K562 (cell line): ENCODE data around the gene RUNDC1. TPM values are rescaled to one million over a fixed set of nuclear protein-coding genes. Genes with fewer than 3 reads are reported as not detected.

Experiments
- ATAC-seq: fragments of 200-7000 bp; cut with Tn5 transposase; 3 replicates; pipeline ENCODE4 v1.9.1; 2020; ENCODE audit warnings: moderate library complexity
- BruUV-seq: library from RNA; stranded (reverse); fragments of 400-500 nt; replicated peaks from 2 replicates; lab custom pipeline; 2021; lab: Mats Ljungman, UMichigan
- CTCF ChIA-PET: fragments of 300-600 bp; formaldehyde crosslinking; extraction: SDS; loops from one replicate; lab custom pipeline; 2021; ENCODE audit warnings: low intra/inter-chr PET ratio; lab: Yijun Ruan, JAX
- POLR2A ChIA-PET: fragments of 300-600, 350-650 bp; sonication (Branson Sonifier 250); formaldehyde crosslinking; extraction: SDS; loops from one replicate; lab custom pipeline; 2021; ENCODE audit warnings: antibody characterized with exemption, inconsistent platforms; lab: Yijun Ruan, JAX
- DNase-seq, 4 experiments: peaks; one replicate each; pipeline versions ENCODE4 v3.0.0 to v3.0.0-alpha.2; 2011 to 2018; ENCODE audit warnings: low spot score in 3 of 4, mixed read lengths in 3 of 4; ENCODE audit errors: extremely low read depth in 1 of 4
- FAIRE-seq: peaks from 2 replicates; lab custom pipeline; 2011; peaks lifted over from hg19 to GRCh38; lab: Jason Lieb, UNC
- H2AFZ ChIP-seq: 2 replicates; pipeline ENCODE4 v1.6.0; 2011; ENCODE audit warnings: low read depth, low read length, control low read depth, inconsistent platforms
- H3K27ac ChIP-seq: fragments of 200-600 bp; 3 replicates; pipeline ENCODE4 v1.8.0; 2011; ENCODE audit warnings: low read depth, mild to moderate bottlenecking, control low read depth, inconsistent platforms, low read length, moderate library complexity, mixed read lengths; ENCODE audit errors: extremely low read depth
- H3K27me3 ChIP-seq, 2 experiments: fragments of 300-600 bp in 1 of 2; 2 replicates in 1 of 2; 3 replicates in 1 of 2; pipeline versions ENCODE4 v1.6.0 to v1.8.0; 2011; ENCODE audit warnings: inconsistent platforms in 2 of 2, low read length in 2 of 2, mild to moderate bottlenecking in 1 of 2, mixed read lengths in 1 of 2, moderate library complexity in 1 of 2; ENCODE audit not compliant: control insufficient read depth in 2 of 2, insufficient read depth in 2 of 2
- H3K36me3 ChIP-seq: fragments of 300-600 bp; 3 replicates; pipeline ENCODE4 v1.8.0; 2011; ENCODE audit warnings: mild to moderate bottlenecking, low read length, inconsistent platforms; ENCODE audit not compliant: control insufficient read depth, insufficient read depth
- H3K4me1 ChIP-seq, 2 experiments: fragments of 200-600 bp in 1 of 2; replicated peaks in 1 of 2; 2 replicates in 1 of 2; 3 replicates in 1 of 2; pipeline versions ENCODE4 v1.5.1 to v1.8.0; 2011; ENCODE audit warnings: inconsistent platforms in 2 of 2, low read length in 2 of 2, mild to moderate bottlenecking in 1 of 2, mixed read lengths in 1 of 2, moderate library complexity in 1 of 2; ENCODE audit not compliant: control insufficient read depth in 2 of 2, insufficient read depth in 2 of 2
- H3K4me2 ChIP-seq: 2 replicates; pipeline ENCODE4 v1.6.1; 2011; ENCODE audit warnings: low read length, control low read depth, inconsistent platforms, mixed read lengths; ENCODE audit not compliant: insufficient read depth
- H3K4me3 ChIP-seq: fragments of 200-600 bp; sonication (generic), shearing (Covaris generic); 2 replicates; pipeline ENCODE4 v1.5.1; 2016; ENCODE audit warnings: control low read depth, inconsistent platforms
- H3K79me2 ChIP-seq: fragments of 200-600 bp; 3 replicates; pipeline ENCODE4 v1.8.0; 2011; ENCODE audit warnings: low read length, inconsistent platforms; ENCODE audit not compliant: control insufficient read depth, insufficient read depth
- H3K9ac ChIP-seq, 2 experiments: 2 replicates each; pipeline versions ENCODE4 v1.6.0 to v1.6.1; 2011; ENCODE audit warnings: low read depth in 2 of 2, low read length in 2 of 2, control low read depth in 1 of 2, inconsistent platforms in 1 of 2, mild to moderate bottlenecking in 1 of 2, mixed read lengths in 1 of 2; ENCODE audit not compliant: insufficient read depth in 1 of 2
- H3K9me1 ChIP-seq: one replicate; pipeline ENCODE4 v1.6.0; 2011; ENCODE audit warnings: inconsistent platforms, mild to moderate bottlenecking, low read length, moderate library complexity; ENCODE audit not compliant: control insufficient read depth, insufficient read depth
- H3K9me3 ChIP-seq: replicated peaks from 2 replicates; pipeline ENCODE4 v1.5.1; 2011; ENCODE audit warnings: low read depth, low read length, inconsistent platforms; ENCODE audit not compliant: control insufficient read depth, insufficient read depth
- H4K20me1 ChIP-seq: replicated peaks from 2 replicates; pipeline ENCODE4 v1.6.1; 2011; ENCODE audit warnings: low read length, inconsistent platforms, mixed read lengths; ENCODE audit not compliant: control insufficient read depth, insufficient read depth
- CBFA2T3 ChIP-seq: fragments of 450-650 bp; IDR thresholded peaks from 2 replicates; pipeline ENCODE4 v1.6.1; 2017
- ELF2 ChIP-seq: fragments of 250-450 bp; sonication (Bioruptor Pico); IDR thresholded peaks from 2 replicates; pipeline ENCODE4 v1.5.0; 2021; ENCODE audit warnings: mild to moderate bottlenecking
- FOXK1 ChIP-seq: sonication (generic); formaldehyde crosslinking; IDR thresholded peaks from 2 replicates; pipeline ENCODE4 v1.8.0; 2022; ENCODE audit warnings: missing genetic modification reagents, mild to moderate bottlenecking, borderline replicate concordance
- FOXK2 ChIP-seq, 2 experiments: fragments of 450-650 bp; IDR thresholded peaks in 1 of 2; conservative IDR thresholded peaks in 1 of 2; 2 replicates each; pipeline ENCODE4 v1.6.1; 2016; ENCODE audit warnings: low read depth in 2 of 2, mild to moderate bottlenecking in 1 of 2
- ILK ChIP-seq: fragments of 450-650 bp; IDR thresholded peaks from 2 replicates; pipeline ENCODE4 v1.6.1; 2016; ENCODE audit warnings: missing genetic modification characterization, low read depth, mild to moderate bottlenecking, missing compliant biosample characterization, moderate library complexity, borderline replicate concordance
- LCOR ChIP-seq: sonication (generic); formaldehyde crosslinking; IDR thresholded peaks from 2 replicates; pipeline ENCODE4 v1.8.0; 2022; ENCODE audit warnings: mild to moderate bottlenecking, missing genetic modification reagents
- RBFOX2 ChIP-seq: fragments of 200-400 bp; formaldehyde crosslinking; IDR thresholded peaks from 2 replicates; pipeline ENCODE4 v1.6.1; 2017; ENCODE audit warnings: low read depth, mild to moderate bottlenecking, low read length, moderate library complexity
- ZBTB7A ChIP-seq: IDR thresholded peaks from 2 replicates; pipeline ENCODE4 v1.6.1; 2011; ENCODE audit warnings: low read depth, mild to moderate bottlenecking, low read length, moderate library complexity, borderline replicate concordance; ENCODE audit not compliant: control insufficient read depth
- ZNF780A ChIP-seq: fragments of 250-450 bp; sonication (Bioruptor Pico); IDR thresholded peaks from 2 replicates; pipeline ENCODE4 v1.5.0; 2021; ENCODE audit warnings: mild to moderate bottlenecking
- WGBS: fragments of 100-300 bp; shearing (Covaris generic); methylation state at CpG from one replicate; pipeline ENCODE4 v1.1.6; 2016; ENCODE audit warnings: low coverage, mixed read lengths; ENCODE audit not compliant: insufficient coverage; ENCODE audit errors: missing lambda C conversion rate; 5-methylcytosine and 5-hydroxymethylcytosine counted together
- in situ Hi-C: fragments of 300-500 bp; cut with MboI; formaldehyde crosslinking; loops from 4 replicates; pipeline ENCODE4 v1.15.0; 2018; ENCODE audit warnings: inconsistent platforms, mixed read lengths
- intact Hi-C: fragments of 100-400 bp; cut with micrococcal nuclease; formaldehyde crosslinking; loops from 2 replicates; pipeline ENCODE4 v1.14.2; 2022
- polyA plus RNA-seq, 8 experiments: library from polyadenylated mRNA; depleted of rRNA in 4 of 8; stranded (reverse) in 5 of 8; unstranded in 3 of 8; fragments of >200 nt; fragmentation: Nextera tagmentation in 2 of 8; fragmentation: Illumina TruSeq in 1 of 8; extraction: Ambion mirVana in 2 of 8; extraction: Trizol in 1 of 8; gene quantifications; 2 replicates each; pipeline versions ENCODE4 v1.2.1 to v1.2.3, GENCODE V29; 2011 to 2014; ENCODE audit warnings: inconsistent platforms in 1 of 8, missing spikeins in 1 of 8
- total RNA-seq, 7 experiments: library from RNA; depleted of rRNA in 6 of 7; stranded (reverse); fragments of >200 nt in 6 of 7; fragmentation: Illumina TruSeq in 2 of 7; extraction: Trizol in 2 of 7; gene quantifications; 2 replicates each; pipeline versions ENCODE4 v1.2.1 to v1.2.3, GENCODE V29; 2011 to 2021; ENCODE audit warnings: low replicate concordance in 1 of 7
- TF ChIP-seq, protein P1 (sequence below): sonication (generic); formaldehyde crosslinking; IDR thresholded peaks from 2 replicates; pipeline ENCODE4 v1.5.0; 2020; ENCODE audit warnings: missing genetic modification reagents
- TF ChIP-seq, protein P2 (sequence below): sonication (generic); formaldehyde crosslinking; IDR thresholded peaks from 2 replicates; pipeline ENCODE4 v1.8.1; 2023; ENCODE audit warnings: mild to moderate bottlenecking, missing genetic modification reagents
- TF ChIP-seq, protein P3 (sequence below): fragments of 250-450 bp; sonication (Bioruptor Pico); IDR thresholded peaks from 2 replicates; pipeline ENCODE4 v1.4.0; 2020; ENCODE audit warnings: mild to moderate bottlenecking
- TF ChIP-seq, protein P4 (sequence below): fragments of 450-650 bp; IDR thresholded peaks from 2 replicates; pipeline ENCODE4 v1.6.1; 2017; ENCODE audit warnings: antibody characterized with exemption, mild to moderate bottlenecking

RUNDC1 gene
- total and polyA plus RNA-seq, 9 of the 15 experiments (the other 6 are each of a cell fraction or from before 2014, with no cell fraction given): 3.4 to 12.6 (median 9.4) TPM

DNA sequence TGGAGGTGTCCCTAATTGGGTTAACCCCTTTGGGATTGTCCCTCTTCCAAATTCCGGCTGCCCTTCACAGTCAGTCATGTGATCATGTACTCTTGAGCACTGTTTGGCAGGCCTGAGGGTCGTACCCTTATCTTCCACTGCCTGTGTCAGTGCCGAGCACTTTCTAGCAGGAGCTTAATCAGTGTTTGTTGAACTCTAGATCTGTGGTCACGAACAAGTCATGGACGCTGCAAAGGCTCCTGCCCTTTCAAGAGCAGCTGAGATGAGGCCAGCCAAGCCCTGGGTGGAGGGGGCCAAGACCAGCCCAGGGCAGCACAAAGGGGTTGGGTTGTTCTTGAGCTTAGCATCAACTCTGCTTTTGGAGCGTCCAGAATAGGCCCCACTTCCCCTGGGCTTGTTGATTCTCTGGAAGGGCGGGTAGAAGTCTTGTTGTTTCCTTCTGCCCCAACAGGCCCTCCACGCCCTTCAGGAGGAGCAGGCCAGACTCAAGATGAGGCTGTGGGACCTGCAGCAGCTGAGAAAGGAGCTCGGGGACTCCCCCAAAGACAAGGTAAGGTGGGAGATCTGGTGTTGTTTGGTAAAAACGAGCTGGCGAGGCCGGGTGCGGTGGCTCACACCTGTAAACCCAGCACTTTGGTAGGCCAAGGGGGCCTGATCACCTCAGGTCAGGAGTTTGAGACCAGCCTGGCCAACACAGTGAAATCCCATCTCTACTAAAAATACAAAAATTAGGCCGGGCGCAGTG, 31.5 kb downstream of the RUNDC1 start:
- peaks cover 19 to 29% of the 10 kb centered on the region in 2 experiments for H3K4me1 ChIP-seq
- no peaks in the 10 kb centered on the region; the same call in 1 of the 2 replicates for H3K9me3 ChIP-seq
- POLR2A ChIA-PET: interaction anchor here (0.6 to 4.0 kb wide), 10 partner anchors 7 to 356 kb away, joined by 3 to 31 read pairs (median 6); partner anchors contain the start of genes RPL27 and VAT1
- H3K79me2 ChIP-seq: no peaks in the 10 kb centered on the region; the same call in 2 of the 3 replicates
- ATAC-seq: peak; percentile 65
- in situ Hi-C loops: loop anchor here (10.0 kb wide), 1 partner anchor 303 kb away; no protein-coding TSS in a partner anchor
- peak; percentile 85 for FAIRE-seq
- no peaks in the 10 kb centered on the region for H3K27me3 ChIP-seq
- H3K9ac ChIP-seq: peak overlapping the region; percentile 33 to 86
- no peak overlapping the region for H3K4me3 ChIP-seq
- H3K4me2 ChIP-seq: peak overlapping the region; percentile 58
- intact Hi-C loops: no loop called here
- peak overlapping the region; percentile 76 for H2AFZ ChIP-seq
- H3K27ac ChIP-seq: peak overlapping the region; percentile 64
- 45% methylated on average over 14 of the region's 15 CpGs for WGBS
- BruUV-seq: no TSS peak
- CTCF ChIA-PET: no interaction called here
- no peaks in the 10 kb centered on the region for H3K9me1 ChIP-seq
- peaks cover 39% of the 10 kb centered on the region; the same call in 2 of the 3 replicates for H3K36me3 ChIP-seq
- peaks cover 4% of the 10 kb centered on the region; the same call in 1 of the 2 replicates for H4K20me1 ChIP-seq
- peak in 2 of 4 experiments; percentile 41 to 75 for DNase-seq
- TF ChIP-seq FOXK1 (CRISPR knock-in tag) (no peak), CBFA2T3 (peak; percentile 58), LCOR (CRISPR knock-in tag) (no peak), RBFOX2 (no peak), ILK (tag) (no peak), ELF2 (CRISPR knock-in tag) (no peak), ZBTB7A (peak; percentile 48; the same call in 1 of the 2 replicates), ZNF780A (CRISPR knock-in tag) (no peak), FOXK2 (conservative IDR thresholded peaks at IDR 0.05 in 1 of 2, IDR thresholded peaks at IDR 0.05 in 1 of 2; ENCODE audit: low read depth in 2 of 2) (no peak)
- TF ChIP-seq, protein P1, sequence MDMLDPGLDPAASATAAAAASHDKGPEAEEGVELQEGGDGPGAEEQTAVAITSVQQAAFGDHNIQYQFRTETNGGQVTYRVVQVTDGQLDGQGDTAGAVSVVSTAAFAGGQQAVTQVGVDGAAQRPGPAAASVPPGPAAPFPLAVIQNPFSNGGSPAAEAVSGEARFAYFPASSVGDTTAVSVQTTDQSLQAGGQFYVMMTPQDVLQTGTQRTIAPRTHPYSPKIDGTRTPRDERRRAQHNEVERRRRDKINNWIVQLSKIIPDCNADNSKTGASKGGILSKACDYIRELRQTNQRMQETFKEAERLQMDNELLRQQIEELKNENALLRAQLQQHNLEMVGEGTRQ (CRISPR knock-in tag): peak; percentile 61
- TF ChIP-seq, protein P2, sequence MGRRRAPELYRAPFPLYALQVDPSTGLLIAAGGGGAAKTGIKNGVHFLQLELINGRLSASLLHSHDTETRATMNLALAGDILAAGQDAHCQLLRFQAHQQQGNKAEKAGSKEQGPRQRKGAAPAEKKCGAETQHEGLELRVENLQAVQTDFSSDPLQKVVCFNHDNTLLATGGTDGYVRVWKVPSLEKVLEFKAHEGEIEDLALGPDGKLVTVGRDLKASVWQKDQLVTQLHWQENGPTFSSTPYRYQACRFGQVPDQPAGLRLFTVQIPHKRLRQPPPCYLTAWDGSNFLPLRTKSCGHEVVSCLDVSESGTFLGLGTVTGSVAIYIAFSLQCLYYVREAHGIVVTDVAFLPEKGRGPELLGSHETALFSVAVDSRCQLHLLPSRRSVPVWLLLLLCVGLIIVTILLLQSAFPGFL (CRISPR knock-in tag): no peak
- TF ChIP-seq, protein P3, sequence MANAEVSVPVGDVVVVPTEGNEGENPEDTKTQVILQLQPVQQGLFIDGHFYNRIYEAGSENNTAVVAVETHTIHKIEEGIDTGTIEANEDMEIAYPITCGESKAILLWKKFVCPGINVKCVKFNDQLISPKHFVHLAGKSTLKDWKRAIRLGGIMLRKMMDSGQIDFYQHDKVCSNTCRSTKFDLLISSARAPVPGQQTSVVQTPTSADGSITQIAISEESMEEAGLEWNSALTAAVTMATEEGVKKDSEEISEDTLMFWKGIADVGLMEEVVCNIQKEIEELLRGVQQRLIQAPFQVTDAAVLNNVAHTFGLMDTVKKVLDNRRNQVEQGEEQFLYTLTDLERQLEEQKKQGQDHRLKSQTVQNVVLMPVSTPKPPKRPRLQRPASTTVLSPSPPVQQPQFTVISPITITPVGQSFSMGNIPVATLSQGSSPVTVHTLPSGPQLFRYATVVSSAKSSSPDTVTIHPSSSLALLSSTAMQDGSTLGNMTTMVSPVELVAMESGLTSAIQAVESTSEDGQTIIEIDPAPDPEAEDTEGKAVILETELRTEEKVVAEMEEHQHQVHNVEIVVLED (CRISPR knock-in tag): 0 out of 2 replicates have a peak, but pooled peaks have one; percentile 9
- TF ChIP-seq, protein P4, sequence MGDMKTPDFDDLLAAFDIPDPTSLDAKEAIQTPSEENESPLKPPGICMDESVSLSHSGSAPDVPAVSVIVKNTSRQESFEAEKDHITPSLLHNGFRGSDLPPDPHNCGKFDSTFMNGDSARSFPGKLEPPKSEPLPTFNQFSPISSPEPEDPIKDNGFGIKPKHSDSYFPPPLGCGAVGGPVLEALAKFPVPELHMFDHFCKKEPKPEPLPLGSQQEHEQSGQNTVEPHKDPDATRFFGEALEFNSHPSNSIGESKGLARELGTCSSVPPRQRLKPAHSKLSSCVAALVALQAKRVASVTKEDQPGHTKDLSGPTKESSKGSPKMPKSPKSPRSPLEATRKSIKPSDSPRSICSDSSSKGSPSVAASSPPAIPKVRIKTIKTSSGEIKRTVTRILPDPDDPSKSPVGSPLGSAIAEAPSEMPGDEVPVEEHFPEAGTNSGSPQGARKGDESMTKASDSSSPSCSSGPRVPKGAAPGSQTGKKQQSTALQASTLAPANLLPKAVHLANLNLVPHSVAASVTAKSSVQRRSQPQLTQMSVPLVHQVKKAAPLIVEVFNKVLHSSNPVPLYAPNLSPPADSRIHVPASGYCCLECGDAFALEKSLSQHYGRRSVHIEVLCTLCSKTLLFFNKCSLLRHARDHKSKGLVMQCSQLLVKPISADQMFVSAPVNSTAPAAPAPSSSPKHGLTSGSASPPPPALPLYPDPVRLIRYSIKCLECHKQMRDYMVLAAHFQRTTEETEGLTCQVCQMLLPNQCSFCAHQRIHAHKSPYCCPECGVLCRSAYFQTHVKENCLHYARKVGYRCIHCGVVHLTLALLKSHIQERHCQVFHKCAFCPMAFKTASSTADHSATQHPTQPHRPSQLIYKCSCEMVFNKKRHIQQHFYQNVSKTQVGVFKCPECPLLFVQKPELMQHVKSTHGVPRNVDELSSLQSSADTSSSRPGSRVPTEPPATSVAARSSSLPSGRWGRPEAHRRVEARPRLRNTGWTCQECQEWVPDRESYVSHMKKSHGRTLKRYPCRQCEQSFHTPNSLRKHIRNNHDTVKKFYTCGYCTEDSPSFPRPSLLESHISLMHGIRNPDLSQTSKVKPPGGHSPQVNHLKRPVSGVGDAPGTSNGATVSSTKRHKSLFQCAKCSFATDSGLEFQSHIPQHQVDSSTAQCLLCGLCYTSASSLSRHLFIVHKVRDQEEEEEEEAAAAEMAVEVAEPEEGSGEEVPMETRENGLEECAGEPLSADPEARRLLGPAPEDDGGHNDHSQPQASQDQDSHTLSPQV: no peak
